Measurements from ENCODE around the gene ATF7IP2. TPM values are rescaled to one million over a fixed set of nuclear protein-coding genes. Genes with fewer than 3 reads are reported as not detected.

Gene ATF7IP2
- total RNA-seq, 3 donors from 2014 or later: 5.0 to 14.5 (median 11.0) TPM

DNA sequence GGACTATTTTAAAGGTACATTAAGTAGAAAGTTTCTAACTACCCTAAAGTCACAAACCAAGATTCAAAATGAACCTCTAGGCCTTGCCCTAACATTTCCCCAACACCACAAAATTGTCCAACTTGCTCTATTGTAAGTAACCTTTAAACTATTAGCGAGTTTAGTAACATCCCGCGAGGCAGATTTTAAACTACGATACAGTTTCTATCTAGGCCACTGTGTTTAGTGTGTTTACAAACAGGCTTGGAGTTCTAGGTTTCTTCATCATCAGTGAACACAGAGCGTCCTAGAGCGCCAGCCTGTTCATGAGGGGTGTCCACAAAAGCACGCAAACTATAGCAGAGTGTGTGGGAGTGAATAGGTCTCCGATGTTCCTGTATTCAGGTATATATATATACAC is 142.8 kb downstream of the ATF7IP2 start:
- Histone ChIP-seq H3K9me3 (no peaks in the 10 kb centered on the region), H3K4me3 (no peak overlapping the region), H3K4me1 (ENCODE audit: low read depth) (no peaks in the 10 kb centered on the region), H3K36me3 (ENCODE audit: low read depth) (no peaks in the 10 kb centered on the region)
- ATAC-seq (no peak), DNase-seq (no peak)
- intact Hi-C loops (cut with DNase I, micrococcal nuclease): no loop called here
- TF ChIP-seq, protein P1, sequence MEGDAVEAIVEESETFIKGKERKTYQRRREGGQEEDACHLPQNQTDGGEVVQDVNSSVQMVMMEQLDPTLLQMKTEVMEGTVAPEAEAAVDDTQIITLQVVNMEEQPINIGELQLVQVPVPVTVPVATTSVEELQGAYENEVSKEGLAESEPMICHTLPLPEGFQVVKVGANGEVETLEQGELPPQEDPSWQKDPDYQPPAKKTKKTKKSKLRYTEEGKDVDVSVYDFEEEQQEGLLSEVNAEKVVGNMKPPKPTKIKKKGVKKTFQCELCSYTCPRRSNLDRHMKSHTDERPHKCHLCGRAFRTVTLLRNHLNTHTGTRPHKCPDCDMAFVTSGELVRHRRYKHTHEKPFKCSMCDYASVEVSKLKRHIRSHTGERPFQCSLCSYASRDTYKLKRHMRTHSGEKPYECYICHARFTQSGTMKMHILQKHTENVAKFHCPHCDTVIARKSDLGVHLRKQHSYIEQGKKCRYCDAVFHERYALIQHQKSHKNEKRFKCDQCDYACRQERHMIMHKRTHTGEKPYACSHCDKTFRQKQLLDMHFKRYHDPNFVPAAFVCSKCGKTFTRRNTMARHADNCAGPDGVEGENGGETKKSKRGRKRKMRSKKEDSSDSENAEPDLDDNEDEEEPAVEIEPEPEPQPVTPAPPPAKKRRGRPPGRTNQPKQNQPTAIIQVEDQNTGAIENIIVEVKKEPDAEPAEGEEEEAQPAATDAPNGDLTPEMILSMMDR (IDR thresholded peaks at IDR 0.05): no peak

DNA sequence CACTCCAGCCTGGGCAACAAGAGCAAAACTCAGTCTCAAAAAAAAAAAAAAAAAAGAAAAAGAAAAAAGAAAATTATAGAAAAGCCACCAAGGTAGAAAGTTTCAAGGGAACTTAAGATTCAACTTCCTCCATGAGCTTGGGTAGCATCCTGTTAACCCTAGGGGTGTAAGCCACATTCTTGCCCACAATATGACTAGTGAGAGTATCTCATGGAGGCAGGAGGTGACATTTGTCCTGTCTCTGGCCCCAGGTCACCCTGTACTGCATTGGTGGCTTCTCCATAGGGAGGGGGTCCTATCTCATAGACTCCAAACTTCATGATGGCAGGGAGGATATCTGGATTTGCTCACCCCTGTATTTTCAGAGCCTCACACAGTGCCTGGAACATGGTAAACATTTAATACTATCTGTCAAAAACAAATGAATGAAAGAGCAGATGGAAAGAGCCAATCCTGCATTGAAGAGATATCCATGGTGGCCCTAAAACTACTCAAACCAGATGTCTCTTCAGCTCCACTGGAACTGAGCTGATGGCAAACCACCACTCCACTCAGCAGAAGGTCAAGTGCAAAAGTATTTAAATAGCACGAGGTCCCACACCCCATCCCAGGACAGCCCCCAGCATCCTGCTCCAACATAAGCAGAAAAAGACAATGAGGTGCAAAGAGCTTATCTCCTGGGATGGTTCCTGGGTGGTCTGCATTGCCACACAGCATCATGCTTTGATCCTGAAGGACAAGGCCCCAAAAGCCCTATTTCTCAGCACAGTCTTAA is 144.2 kb downstream of the ATF7IP2 start:
- no peaks in the 10 kb centered on the region for H3K36me3 ChIP-seq (ENCODE audit: low read depth)
- H3K9me3 ChIP-seq: no peaks in the 10 kb centered on the region
- H3K4me1 ChIP-seq (ENCODE audit: low read depth): no peaks in the 10 kb centered on the region
- intact Hi-C loops (cut with DNase I, micrococcal nuclease): no loop called here
- H3K4me3 ChIP-seq: no peak overlapping the region
- no peak for DNase-seq
- TF ChIP-seq, protein P1 (IDR thresholded peaks at IDR 0.05): no peak
- no peak for ATAC-seq

DNA sequence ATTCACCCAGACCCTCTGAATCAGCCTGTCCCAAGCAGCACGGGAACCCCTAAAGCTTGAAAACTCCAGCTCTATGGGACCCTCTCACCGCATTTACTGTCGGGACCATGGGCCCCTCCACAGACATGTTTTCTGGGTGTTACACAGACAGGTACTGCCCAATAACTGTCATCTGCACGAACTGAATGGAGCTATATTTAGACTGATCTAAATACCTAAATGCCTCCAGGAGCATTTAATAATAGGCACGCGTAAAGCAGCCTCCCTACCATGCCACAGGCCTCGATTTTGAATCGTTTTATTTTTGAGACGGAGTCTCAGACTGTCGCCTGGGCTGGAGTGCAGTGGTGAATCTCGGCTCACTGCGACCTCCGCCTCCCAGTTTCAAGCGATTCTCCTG is 144.8 kb downstream of the ATF7IP2 start:
- Histone ChIP-seq H3K4me3 (no peak overlapping the region), H3K36me3 (ENCODE audit: low read depth) (no peaks in the 10 kb centered on the region), H3K4me1 (ENCODE audit: low read depth) (no peaks in the 10 kb centered on the region), H3K9me3 (no peaks in the 10 kb centered on the region)
- TF ChIP-seq, protein P1 (IDR thresholded peaks at IDR 0.05): no peak
- DNase-seq (no peak), ATAC-seq (no peak)
- intact Hi-C loops (cut with DNase I, micrococcal nuclease): no loop called here

DNA sequence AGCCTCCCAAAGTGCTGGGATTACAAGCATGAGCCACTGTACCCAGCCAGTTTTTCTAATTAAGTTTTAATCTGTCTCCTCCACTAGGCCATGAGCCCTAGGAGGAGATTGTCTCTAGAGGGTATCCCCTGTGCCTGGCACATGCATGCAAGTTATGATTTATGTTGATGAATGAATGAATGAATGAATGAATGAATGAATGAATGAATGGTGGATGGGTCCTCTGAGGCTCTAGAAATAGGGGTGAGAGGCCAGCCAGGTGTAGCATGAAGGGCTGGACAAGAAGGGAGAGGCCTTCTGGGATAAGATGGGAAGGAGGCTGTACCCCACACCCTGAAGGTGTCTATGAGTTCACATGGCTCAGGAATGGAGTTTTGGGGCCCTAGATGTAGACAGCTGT is 145.7 kb downstream of the ATF7IP2 start:
- no peaks in the 10 kb centered on the region for H3K4me1 ChIP-seq (ENCODE audit: low read depth)
- TF ChIP-seq, protein P1 (IDR thresholded peaks at IDR 0.05): no peak
- intact Hi-C loops (cut with DNase I, micrococcal nuclease): no loop called here
- no peaks in the 10 kb centered on the region for H3K9me3 ChIP-seq
- DNase-seq (no peak), ATAC-seq (no peak)
- H3K36me3 ChIP-seq (ENCODE audit: low read depth): no peaks in the 10 kb centered on the region
- H3K4me3 ChIP-seq: no peak overlapping the region

Other genes with a start within 250 kb of the ATF7IP2 start
- gene GRIN2A, start 203.6 kb upstream of the ATF7IP2 start, total RNA-seq: under 1 TPM; 0.39 to 0.57 (median 0.49) TPM
- 10 to 100 TPM; 73.0 to 92.9 (median 84.3) TPM for gene EMP2, start 194.5 kb downstream of the ATF7IP2 start, total RNA-seq

All from mucosa of descending colon (tissue), 3 donors.